Femur (tissue), 1 donor: Measurements from ENCODE around the gene TMEM271.
"Not testable (repeated sequence)": the region's sequence is repeated elsewhere in the genome, so short reads cannot be mapped to it uniquely, and the experiment has no call there.

Experiments used
- DNase-seq: peaks from one replicate; pipeline ENCODE4 v3.0.0-alpha.2; 2017

The TMEM271 gene

GRCh38 chr4:561426-561825 lies 14.7 kb downstream of the TMEM271 start:
- no peak for DNase-seq

GRCh38 chr4:560731-561291 lies 15.3 kb downstream of the TMEM271 start:
- no peak for DNase-seq

GRCh38 chr4:560061-560460 lies 16.0 kb downstream of the TMEM271 start:
- no peak for DNase-seq

- DNase-seq = no peak
Observed at GRCh38 chr4:555566-556275, 20.4 kb downstream of the TMEM271 start.

GRCh38 chr4:554793-555320 lies 21.2 kb downstream of the TMEM271 start:
- not testable (repeated sequence) for DNase-seq

- DNase-seq = no peak
Observed at GRCh38 chr4:552019-552418, 24.1 kb downstream of the TMEM271 start.

- DNase-seq = not testable (repeated sequence)
Observed at GRCh38 chr4:550268-550667, 25.8 kb downstream of the TMEM271 start.

- DNase-seq = no peak
Observed at GRCh38 chr4:548976-549375, 27.1 kb downstream of the TMEM271 start.

GRCh38 chr4:545612-546011 lies 30.5 kb downstream of the TMEM271 start:
- no peak for DNase-seq

- no peak for DNase-seq
Observed at GRCh38 chr4:544386-545105, 31.5 kb downstream of the TMEM271 start.

- DNase-seq = no peak
Observed at GRCh38 chr4:541271-541670, 34.8 kb downstream of the TMEM271 start.

- DNase-seq = no peak
Observed at GRCh38 chr4:538542-539142, 37.5 kb downstream of the TMEM271 start.

- no peak for DNase-seq
Observed at GRCh38 chr4:537436-538264, 38.4 kb downstream of the TMEM271 start.

GRCh38 chr4:536351-536972 lies 39.6 kb downstream of the TMEM271 start:
- DNase-seq = no peak

GRCh38 chr4:535924-536281 lies 40.2 kb downstream of the TMEM271 start:
- no peak for DNase-seq

GRCh38 chr4:535181-535923 lies 40.7 kb downstream of the TMEM271 start:
- no peak for DNase-seq

- DNase-seq = no peak
Observed at GRCh38 chr4:534576-535151, 41.4 kb downstream of the TMEM271 start.

- no peak for DNase-seq
Observed at GRCh38 chr4:534101-534575, 42.0 kb downstream of the TMEM271 start.

GRCh38 chr4:533318-534100 lies 42.6 kb downstream of the TMEM271 start:
- DNase-seq = no peak
